Astrocyte of the spinal cord (primary cell): ENCODE data around the gene C4orf54.

ENCODE experiments used
- DNase-seq: peaks from one replicate; pipeline ENCODE4 v3.0.0; 2011; ENCODE audit warnings: low read depth, low spot score
- H3K4me3 ChIP-seq: 2 replicates; pipeline ENCODE4 v1.5.1; 2011; ENCODE audit warnings: low read depth, mild to moderate bottlenecking, low read length, moderate library complexity
- in situ Hi-C: cut with HindIII; loops from 2 replicates; pipeline ENCODE4 v1.10.0; 2017; ENCODE audit warnings: low sequenced_read_pairs
- TF ChIP-seq, protein P1 (sequence below): IDR thresholded peaks from 2 replicates; pipeline ENCODE4 v1.5.1; 2012; ENCODE audit warnings: low read depth, mild to moderate bottlenecking, low read length, inconsistent platforms

C4orf54 gene

DNA sequence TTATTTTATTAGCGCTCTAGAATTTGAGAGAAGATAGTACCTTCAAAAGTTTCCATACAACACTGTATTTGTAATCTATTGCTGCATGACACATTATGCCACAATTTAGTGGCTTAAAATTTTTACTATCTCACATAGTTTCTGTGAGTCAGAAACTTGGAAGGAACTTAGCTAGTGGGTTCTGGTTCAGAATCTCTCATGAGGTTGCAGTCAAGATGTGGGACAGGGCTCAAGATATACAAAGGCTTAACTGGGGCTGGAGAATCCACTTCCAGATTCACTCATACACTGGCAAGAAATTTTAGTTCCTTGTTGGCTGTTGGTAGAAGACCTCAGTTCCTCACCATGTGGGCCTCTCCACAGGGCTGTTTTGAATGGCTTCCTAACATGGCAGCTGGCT, 11.5 kb upstream of the C4orf54 start:
- TF ChIP-seq, protein P1, sequence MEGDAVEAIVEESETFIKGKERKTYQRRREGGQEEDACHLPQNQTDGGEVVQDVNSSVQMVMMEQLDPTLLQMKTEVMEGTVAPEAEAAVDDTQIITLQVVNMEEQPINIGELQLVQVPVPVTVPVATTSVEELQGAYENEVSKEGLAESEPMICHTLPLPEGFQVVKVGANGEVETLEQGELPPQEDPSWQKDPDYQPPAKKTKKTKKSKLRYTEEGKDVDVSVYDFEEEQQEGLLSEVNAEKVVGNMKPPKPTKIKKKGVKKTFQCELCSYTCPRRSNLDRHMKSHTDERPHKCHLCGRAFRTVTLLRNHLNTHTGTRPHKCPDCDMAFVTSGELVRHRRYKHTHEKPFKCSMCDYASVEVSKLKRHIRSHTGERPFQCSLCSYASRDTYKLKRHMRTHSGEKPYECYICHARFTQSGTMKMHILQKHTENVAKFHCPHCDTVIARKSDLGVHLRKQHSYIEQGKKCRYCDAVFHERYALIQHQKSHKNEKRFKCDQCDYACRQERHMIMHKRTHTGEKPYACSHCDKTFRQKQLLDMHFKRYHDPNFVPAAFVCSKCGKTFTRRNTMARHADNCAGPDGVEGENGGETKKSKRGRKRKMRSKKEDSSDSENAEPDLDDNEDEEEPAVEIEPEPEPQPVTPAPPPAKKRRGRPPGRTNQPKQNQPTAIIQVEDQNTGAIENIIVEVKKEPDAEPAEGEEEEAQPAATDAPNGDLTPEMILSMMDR, result no peak
- no peak overlapping the region for H3K4me3 ChIP-seq

GRCh38 chr4:99668472-99668871, 10.8 kb upstream of the C4orf54 start:
- no peak overlapping the region for H3K4me3 ChIP-seq
- in situ Hi-C loops, result no loop called here
- no peak for DNase-seq
- TF ChIP-seq, protein P1, result no peak

More for the DNA sequence above, 11.5 kb upstream of the C4orf54 start:
- in situ Hi-C loops, result no loop called here
- peak; percentile 7 for DNase-seq

DNA sequence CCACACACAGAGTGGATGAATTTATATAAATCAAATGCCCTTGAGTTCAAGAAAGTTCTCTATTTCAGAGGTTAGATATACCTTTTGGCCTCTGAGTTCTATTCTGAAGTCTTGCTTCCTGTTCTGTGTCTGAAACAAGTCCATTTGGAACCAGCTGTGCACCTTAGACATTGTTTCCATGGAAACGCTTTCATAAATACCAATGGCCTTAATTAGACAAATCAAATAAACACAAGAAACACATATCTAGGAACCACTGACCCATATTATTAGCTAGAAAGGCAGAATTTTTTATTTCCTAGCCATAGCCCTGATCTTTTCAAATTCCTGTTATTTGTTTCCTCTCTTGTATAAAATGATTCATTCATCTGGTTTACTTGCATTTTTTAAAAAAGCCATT, 8.4 kb upstream of the C4orf54 start:
- no peak overlapping the region for H3K4me3 ChIP-seq
- TF ChIP-seq, protein P1, result no peak
- DNase-seq, result no peak
- in situ Hi-C loops, result no loop called here

GRCh38 chr4:99664716-99665115, 7.1 kb upstream of the C4orf54 start:
- DNase-seq, result no peak
- in situ Hi-C loops, result no loop called here
- TF ChIP-seq, protein P1, result no peak
- H3K4me3 ChIP-seq, result no peak overlapping the region

DNA sequence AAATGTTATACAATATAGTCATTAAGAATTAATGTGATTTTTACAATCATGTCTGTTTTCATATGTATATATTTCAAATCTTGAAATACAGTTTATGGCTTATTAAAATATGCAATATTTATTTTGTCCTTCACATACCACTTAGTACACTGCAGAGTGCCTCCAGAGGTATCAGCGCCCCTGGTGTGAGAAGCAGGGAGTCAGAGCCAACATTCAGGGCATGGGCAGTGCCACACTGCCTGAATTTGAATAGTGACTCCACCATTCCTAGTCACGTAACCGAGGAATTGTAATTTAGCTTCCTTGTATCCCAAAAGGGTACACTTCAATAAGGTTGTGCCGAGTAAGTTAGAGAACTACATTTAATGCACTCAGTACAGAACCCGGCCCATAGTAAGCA, 4.3 kb upstream of the C4orf54 start:
- H3K4me3 ChIP-seq, result no peak overlapping the region
- TF ChIP-seq, protein P1, result no peak
- in situ Hi-C loops, result no loop called here
- DNase-seq, result no peak

DNA sequence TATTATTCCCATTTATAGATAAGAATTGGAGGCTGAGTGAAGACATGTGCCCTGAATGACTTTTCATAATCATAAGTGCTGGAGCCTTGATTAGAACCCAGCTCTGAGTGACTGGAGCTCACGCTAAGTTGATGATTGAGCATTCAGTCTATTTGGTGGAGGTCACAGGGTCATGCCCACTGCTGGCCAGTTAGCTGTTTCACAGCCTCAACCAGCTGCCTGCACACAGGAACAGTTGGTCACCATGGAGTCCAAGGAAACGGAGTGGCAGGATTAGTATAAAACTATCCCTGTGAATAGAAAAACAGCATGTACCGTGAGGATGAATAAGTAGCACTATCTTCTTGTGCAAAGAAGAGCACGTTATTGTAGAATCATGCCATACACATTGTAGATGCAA, 1.0 kb upstream of the C4orf54 start:
- TF ChIP-seq, protein P1, result no peak
- no peak for DNase-seq
- no peak overlapping the region for H3K4me3 ChIP-seq
- in situ Hi-C loops, result no loop called here
